ENCODE results near the gene HEY2.

The HEY2 gene

GRCh38 chr6:125749173-125749864 is at the start of gene HEY2 (continued):
- no peak; the same call in 1 of the 2 replicates for TF ChIP-seq SP7 (tag by site-specific recombination; IDR thresholded peaks at IDR 0.05)
- TF ChIP-seq ZBTB6 (tag by site-specific recombination; IDR thresholded peaks at IDR 0.05): no peak
- no peak for TF ChIP-seq TCF7L2 (IDR thresholded peaks at IDR 0.05; ENCODE audit: borderline replicate concordance, low read depth, low read length)
- no peak; the same call in none of the 2 replicates for TF ChIP-seq MZF1 (tag by site-specific recombination; IDR thresholded peaks at IDR 0.05; ENCODE audit: borderline replicate concordance)
- 0 out of 2 replicates have a peak, but pooled peaks have one; percentile 11 for TF ChIP-seq ZNF580 (tag by site-specific recombination; IDR thresholded peaks at IDR 0.05)
- TF ChIP-seq PATZ1 (tag by site-specific recombination; IDR thresholded peaks at IDR 0.05): peak; percentile 72
- no peak for TF ChIP-seq ZNF416 (tag by site-specific recombination; IDR thresholded peaks at IDR 0.05)
- TF ChIP-seq ZNF626 (tag by site-specific recombination; IDR thresholded peaks at IDR 0.05): no peak
- peak; percentile 15; the same call in 1 of the 2 replicates for TF ChIP-seq CTCF (tag by site-specific recombination; IDR thresholded peaks at IDR 0.05)
- no peak for TF ChIP-seq ZFP3 (tag by site-specific recombination; IDR thresholded peaks at IDR 0.05; ENCODE audit: low read depth)
- no peak for TF ChIP-seq ZNF223 (tag by site-specific recombination; IDR thresholded peaks at IDR 0.05)
- TF ChIP-seq YY1 (tag by site-specific recombination; IDR thresholded peaks at IDR 0.05): no peak
- no peak for TF ChIP-seq ZNF169 (tag by site-specific recombination; IDR thresholded peaks at IDR 0.05)
- TF ChIP-seq HIC1 (tag by site-specific recombination; IDR thresholded peaks at IDR 0.05): peak; percentile 70; the same call in 1 of the 2 replicates
- TF ChIP-seq ZNF560 (tag by site-specific recombination; IDR thresholded peaks at IDR 0.05; ENCODE audit: borderline replicate concordance): no peak
- TF ChIP-seq ZSCAN16 (tag by site-specific recombination; IDR thresholded peaks at IDR 0.05): no peak
- no peak for TF ChIP-seq ZNF292 (tag by site-specific recombination; IDR thresholded peaks at IDR 0.05; ENCODE audit: borderline replicate concordance, low read depth)
- TF ChIP-seq ZNF521 (tag by site-specific recombination; IDR thresholded peaks at IDR 0.05): no peak
- 0 out of 2 replicates have a peak, but pooled peaks have one; percentile 14 for TF ChIP-seq ZFP69B (tag by site-specific recombination; IDR thresholded peaks at IDR 0.05)
- no peak for TF ChIP-seq REPIN1 (tag by site-specific recombination; IDR thresholded peaks at IDR 0.05; ENCODE audit: low read depth)
- no peak for TF ChIP-seq ZNF174 (tag by site-specific recombination; IDR thresholded peaks at IDR 0.05)
- TF ChIP-seq ZNF16 (tag by site-specific recombination; IDR thresholded peaks at IDR 0.05; ENCODE audit: low read depth): no peak
- no peak for TF ChIP-seq ZNF2 (tag by site-specific recombination; IDR thresholded peaks at IDR 0.05)
- no peak for TF ChIP-seq ZNF248 (tag by site-specific recombination; IDR thresholded peaks at IDR 0.05)
- TF ChIP-seq SALL2 (tag by site-specific recombination; IDR thresholded peaks at IDR 0.05; ENCODE audit: borderline replicate concordance): no peak
- peak; percentile 58 for TF ChIP-seq ZSCAN30 (tag by site-specific recombination; IDR thresholded peaks at IDR 0.05)
- no peak for TF ChIP-seq ZNF211 (tag by site-specific recombination; IDR thresholded peaks at IDR 0.05; ENCODE audit: low read depth)
- peak; percentile 69; the same call in 1 of the 2 replicates for TF ChIP-seq BCL11B (tag by site-specific recombination; IDR thresholded peaks at IDR 0.05; ENCODE audit: low read depth)
- TF ChIP-seq ZNF654 (tag by site-specific recombination; IDR thresholded peaks at IDR 0.05; ENCODE audit: low read depth): no peak
- no peak for TF ChIP-seq FEZF1 (tag by site-specific recombination; IDR thresholded peaks at IDR 0.05)
- TF ChIP-seq ZBTB48 (tag by site-specific recombination; IDR thresholded peaks at IDR 0.05): no peak; the same call in 1 of the 2 replicates
- no peak for TF ChIP-seq ZNF658 (tag by site-specific recombination; IDR thresholded peaks at IDR 0.05)
- no peak; the same call in 1 of the 2 replicates for TF ChIP-seq ZXDB (tag by site-specific recombination; IDR thresholded peaks at IDR 0.05)
- no peak for TF ChIP-seq ZNF239 (tag by site-specific recombination; IDR thresholded peaks at IDR 0.05)

Measured in HEK293 (cell line).